PC-9 (cell line): ENCODE measurements around the gene TTL. TPM values are rescaled to one million over a fixed set of nuclear protein-coding genes. Genes with fewer than 3 reads are reported as not detected.

ENCODE experiments used
- BruUV-seq: library from RNA; stranded (reverse); fragments of 400-500 nt; replicated peaks from 2 replicates; lab custom pipeline; 2021; lab: Mats Ljungman, UMichigan
- CTCF ChIA-PET: fragments of 300-600 bp; sonication (Branson Sonifier 250); formaldehyde crosslinking; loops from one replicate; lab custom pipeline; 2022; ENCODE audit warnings: antibody characterized with exemption; lab: Charles Lee
- POLR2A ChIA-PET: fragments of 300-600 bp; sonication (Branson Sonifier 250); formaldehyde crosslinking; loops from one replicate; lab custom pipeline; 2022; ENCODE audit warnings: antibody characterized with exemption; ENCODE audit not compliant: unreplicated experiment; lab: Charles Lee
- DNase-seq, 2 experiments: peaks; one replicate each; pipeline versions ENCODE4 v3.0.0 to v3.0.0-alpha.2; 2015 to 2022; ENCODE audit warnings: mixed read lengths in 1 of 2
- H2AFZ ChIP-seq: fragments of 200-600 bp; sonication (generic); 2 replicates; pipeline ENCODE4 v1.8.1; 2017; ENCODE audit warnings: antibody characterized with exemption
- H3F3A ChIP-seq: fragments of 200-600 bp; sonication (generic); 2 replicates; pipeline ENCODE4 v1.8.1; 2017; ENCODE audit warnings: antibody characterized with exemption, mild to moderate bottlenecking, low read depth; ENCODE audit not compliant: insufficient read depth
- H3K27ac ChIP-seq: fragments of 200-600 bp; sonication (generic); 2 replicates; pipeline ENCODE4 v1.6.1; 2016; ENCODE audit warnings: mixed run types
- H3K27me3 ChIP-seq: fragments of 200-600 bp; sonication (generic); 2 replicates; pipeline ENCODE4 v1.6.1; 2016; ENCODE audit warnings: low read depth, mixed run types; ENCODE audit not compliant: insufficient read depth
- H3K36me3 ChIP-seq: fragments of 200-600 bp; sonication (generic); 2 replicates; pipeline ENCODE4 v1.6.1; 2016; ENCODE audit warnings: low read depth, mixed run types
- H3K4me1 ChIP-seq: fragments of 200-600 bp; sonication (generic); replicated peaks from 2 replicates; pipeline ENCODE4 v1.6.1; 2016; ENCODE audit warnings: mixed run types; ENCODE audit not compliant: insufficient read depth
- H3K4me2 ChIP-seq: fragments of 200-600 bp; sonication (generic); 2 replicates; pipeline ENCODE4 v1.6.1; 2017; ENCODE audit warnings: mixed run types
- H3K4me3 ChIP-seq: fragments of 200-600 bp; sonication (generic); 2 replicates; pipeline ENCODE4 v1.6.1; 2016; ENCODE audit warnings: mixed run types
- H3K79me2 ChIP-seq: fragments of 200-600 bp; sonication (generic); 2 replicates; pipeline ENCODE4 v1.6.1; 2017; ENCODE audit warnings: low read depth, mixed run types
- H3K9me2 ChIP-seq: fragments of 200-600 bp; sonication (generic); 2 replicates; pipeline ENCODE4 v1.8.1; 2017; ENCODE audit warnings: mild to moderate bottlenecking; ENCODE audit not compliant: insufficient read depth
- H3K9me3 ChIP-seq: fragments of 200-600 bp; sonication (generic); 2 replicates; pipeline ENCODE4 v1.8.1; 2016; ENCODE audit warnings: low read depth; ENCODE audit not compliant: insufficient read depth
- H4K20me1 ChIP-seq: fragments of 200-600 bp; sonication (generic); 2 replicates; pipeline ENCODE4 v1.8.1; 2017; ENCODE audit not compliant: insufficient read depth
- CTCF ChIP-seq: fragments of 200-600 bp; sonication (generic); conservative IDR thresholded peaks from 2 replicates; pipeline ENCODE4 v1.6.1; 2017; ENCODE audit warnings: mixed run types, antibody characterized with exemption, mild to moderate bottlenecking, moderate library complexity
- EZH2 ChIP-seq: fragments of 200-600 bp; sonication (generic); IDR thresholded peaks from 2 replicates; pipeline ENCODE4 v1.8.0; 2017; ENCODE audit warnings: antibody characterized with exemption, low read depth
- intact Hi-C: fragments of 100-400 bp; cut with micrococcal nuclease; formaldehyde crosslinking; loops from one replicate; pipeline ENCODE4 v1.10.0; 2022; ENCODE audit not compliant: unreplicated experiment
- total RNA-seq: library from RNA; stranded (reverse); gene quantifications from 2 replicates; pipeline ENCODE4 v1.2.3, GENCODE V29; 2021

TTL gene
- total RNA-seq, 1 experiment from 2014 or later, result 25.4 TPM

GRCh38 chr2:112539306-112539705, 57.4 kb downstream of the TTL start:
- H3K9me2 ChIP-seq, result no peaks in the 10 kb centered on the region
- CTCF ChIA-PET, result no interaction called here
- H3K4me1 ChIP-seq, result peaks cover 14% of the 10 kb centered on the region
- POLR2A ChIA-PET, result no interaction called here
- no peak overlapping the region for H3K27ac ChIP-seq
- no peaks in the 10 kb centered on the region for H3K36me3 ChIP-seq
- no peak for DNase-seq
- H3K4me3 ChIP-seq, result no peak overlapping the region
- BruUV-seq, result no TSS peak
- H2AFZ ChIP-seq, result no peak overlapping the region
- H3K27me3 ChIP-seq, result no peaks in the 10 kb centered on the region
- H3K79me2 ChIP-seq, result peaks cover 24% of the 10 kb centered on the region
- TF ChIP-seq CTCF (no peak), EZH2 (no peak)
- no peaks in the 10 kb centered on the region for H3K9me3 ChIP-seq
- H3K4me2 ChIP-seq, result no peak overlapping the region
- peaks cover 21% of the 10 kb centered on the region; the same call in 1 of the 2 replicates for H3F3A ChIP-seq
- H4K20me1 ChIP-seq, result peaks cover 7% of the 10 kb centered on the region
- intact Hi-C loops, result no loop called here

GRCh38 chr2:112540906-112541305, 59.0 kb downstream of the TTL start:
- Histone ChIP-seq H3K79me2 (peaks cover 40% of the 10 kb centered on the region), H2AFZ (0 out of 2 replicates have a peak overlapping the region, but pooled peaks have one; percentile 97), H3K4me2 (peak overlapping the region; percentile 95), H4K20me1 (peaks cover 20% of the 10 kb centered on the region), H3K36me3 (no peaks in the 10 kb centered on the region), H3K4me1 (peaks cover 21% of the 10 kb centered on the region), H3K9me3 (no peaks in the 10 kb centered on the region), H3F3A (peaks cover 21% of the 10 kb centered on the region; the same call in 1 of the 2 replicates), H3K27ac (no peak overlapping the region), H3K27me3 (no peaks in the 10 kb centered on the region), H3K4me3 (peak overlapping the region; percentile 97; the same call in 1 of the 2 replicates), H3K9me2 (no peaks in the 10 kb centered on the region)
- intact Hi-C loops, result no loop called here
- CTCF ChIA-PET, result interaction anchor here (0.5 kb wide), 1 partner anchor 57 kb away, joined by 5 read pairs; no protein-coding TSS in a partner anchor
- no TSS peak for BruUV-seq
- POLR2A ChIA-PET, result interaction anchor here (0.7 kb wide), 1 partner anchor 169 kb away, joined by 3 read pairs; no protein-coding TSS in a partner anchor
- no peak for TF ChIP-seq CTCF
- no peak for TF ChIP-seq EZH2
- no peak for DNase-seq

GRCh38 chr2:112541315-112542122, 59.6 kb downstream of the TTL start:
- Histone ChIP-seq H3K9me3 (no peaks in the 10 kb centered on the region), H3K4me1 (peaks cover 21% of the 10 kb centered on the region), H3K4me2 (peak overlapping the region; percentile 95), H3K9me2 (no peaks in the 10 kb centered on the region), H2AFZ (peak overlapping the region; percentile 97), H3K27me3 (no peaks in the 10 kb centered on the region), H3F3A (peaks cover 21% of the 10 kb centered on the region; the same call in 1 of the 2 replicates), H3K79me2 (peaks cover 45% of the 10 kb centered on the region), H3K27ac (peak overlapping the region; percentile 75), H4K20me1 (peaks cover 20% of the 10 kb centered on the region), H3K4me3 (peak overlapping the region; percentile 97), H3K36me3 (no peaks in the 10 kb centered on the region)
- ChIA-PET CTCF (interaction anchor here (0.5 kb wide), 1 partner anchor 58 kb away, joined by 5 read pairs; no protein-coding TSS in a partner anchor), POLR2A (interaction anchor here (0.5 kb wide), 1 partner anchor 43 kb away, joined by 4 read pairs; the partner anchor contains the start of gene CHCHD5)
- no peak for TF ChIP-seq CTCF
- no peak for TF ChIP-seq EZH2
- intact Hi-C loops, result no loop called here
- TSS peak; percentile 96 for BruUV-seq
- no peak for DNase-seq
